K562 (cell line): Measurements from ENCODE around the gene KBTBD12. TPM values are rescaled to one million over a fixed set of nuclear protein-coding genes. Genes with fewer than 3 reads are reported as not detected.

ENCODE experiments used
- BMI1 ChIP-seq: fragments of 150-350 bp; IDR thresholded peaks from 2 replicates; pipeline ENCODE4 v1.6.1; 2014; ENCODE audit warnings: low read length
- CREM ChIP-seq: IDR thresholded peaks from 2 replicates; pipeline ENCODE4 v1.6.1; 2014; ENCODE audit warnings: antibody characterized with exemption, low read depth
- FUS ChIP-seq: fragments of 200-400 bp; formaldehyde crosslinking; optimal IDR thresholded peaks from 2 replicates; pipeline ENCODE3; 2017; ENCODE audit warnings: low read depth, low read length
- GTF2A2 ChIP-seq: IDR thresholded peaks from 2 replicates; pipeline ENCODE4 v1.6.1; 2016; ENCODE audit warnings: mild to moderate bottlenecking, missing genetic modification characterization, missing compliant biosample characterization
- HDAC2 ChIP-seq: fragments of 450-650 bp; IDR thresholded peaks from 2 replicates; pipeline ENCODE4 v1.6.1; 2016; ENCODE audit warnings: mild to moderate bottlenecking
- KAT2B ChIP-seq: IDR thresholded peaks from one replicate; pipeline ENCODE4 v1.6.1; 2012; ENCODE audit warnings: low read depth, mild to moderate bottlenecking, control low read depth, inconsistent platforms, low read length, moderate library complexity
- MED1 ChIP-seq: sonication (generic); formaldehyde crosslinking; IDR thresholded peaks from 2 replicates; pipeline ENCODE4 v1.8.1; 2023; ENCODE audit warnings: missing genetic modification reagents, borderline replicate concordance
- POLR2AphosphoS2 ChIP-seq: IDR thresholded peaks from 2 replicates; pipeline ENCODE4 v1.6.1; 2012; ENCODE audit warnings: low read length, improper control_type of control experiment
- PTRF ChIP-seq: fragments of 450-650 bp; IDR thresholded peaks from 2 replicates; pipeline ENCODE4 v1.6.1; 2016; ENCODE audit warnings: mild to moderate bottlenecking, missing genetic modification characterization, missing compliant biosample characterization
- SRSF3 ChIP-seq: fragments of 200-400 bp; formaldehyde crosslinking; IDR thresholded peaks from 2 replicates; pipeline ENCODE4 v1.6.1; 2016; ENCODE audit warnings: mild to moderate bottlenecking, low read length, moderate library complexity; ENCODE audit not compliant: insufficient read depth
- SRSF7 ChIP-seq: fragments of 200-400 bp; formaldehyde crosslinking; optimal IDR thresholded peaks from 2 replicates; pipeline ENCODE3; 2017; ENCODE audit warnings: mild to moderate bottlenecking, low read depth, low read length
- ZFPM2 ChIP-seq: fragments of 250-450 bp; sonication (Bioruptor Pico); IDR thresholded peaks from 2 replicates; pipeline ENCODE4 v1.5.1; 2022; ENCODE audit warnings: mild to moderate bottlenecking
- ZKSCAN8 ChIP-seq: fragments of 200-800 bp; sonication (Bioruptor generic); IDR thresholded peaks from 2 replicates; pipeline ENCODE4 v1.6.1; 2016; ENCODE audit warnings: missing genetic modification characterization, missing compliant biosample characterization
- polyA plus RNA-seq, 8 experiments: library from polyadenylated mRNA; depleted of rRNA in 4 of 8; stranded (reverse) in 5 of 8; unstranded in 3 of 8; fragments of >200 nt; fragmentation: Nextera tagmentation in 2 of 8; fragmentation: Illumina TruSeq in 1 of 8; extraction: Ambion mirVana in 2 of 8; extraction: Trizol in 1 of 8; gene quantifications; 2 replicates each; pipeline versions ENCODE4 v1.2.1 to v1.2.3, GENCODE V29; 2011 to 2014; ENCODE audit warnings: inconsistent platforms in 1 of 8, missing spikeins in 1 of 8
- total RNA-seq, 7 experiments: library from RNA; depleted of rRNA in 6 of 7; stranded (reverse); fragments of >200 nt in 6 of 7; fragmentation: Illumina TruSeq in 2 of 7; extraction: Trizol in 2 of 7; gene quantifications; 2 replicates each; pipeline versions ENCODE4 v1.2.1 to v1.2.3, GENCODE V29; 2011 to 2021; ENCODE audit warnings: low replicate concordance in 1 of 7
- TF ChIP-seq, protein P1 (sequence below): IDR thresholded peaks from 2 replicates; pipeline ENCODE4 v1.6.1; 2011; ENCODE audit warnings: borderline replicate concordance, low read depth, mild to moderate bottlenecking, moderate library complexity, low read length; ENCODE audit not compliant: insufficient read depth, poor library complexity, severe bottlenecking
- TF ChIP-seq, protein P2 (sequence below): fragments of 250-450 bp; sonication (Bioruptor Pico); IDR thresholded peaks from 2 replicates; pipeline ENCODE4 v1.8.0; 2022; ENCODE audit warnings: moderate library complexity, mild to moderate bottlenecking, inconsistent platforms
- TF ChIP-seq, protein P3 (sequence below): fragments of 250-450 bp; sonication (Bioruptor Pico); IDR thresholded peaks from 2 replicates; pipeline ENCODE4 v1.8.0; 2022; ENCODE audit warnings: inconsistent platforms, mild to moderate bottlenecking, moderate library complexity, borderline replicate concordance
- TF ChIP-seq, protein P4 (sequence below): fragments of 450-650 bp; IDR thresholded peaks from 2 replicates; pipeline ENCODE4 v1.6.1; 2018; ENCODE audit not compliant: partially characterized antibody
- TF ChIP-seq, protein P5 (sequence below), 2 experiments: fragments of 450-650 bp in 1 of 2; sonication (generic) in 1 of 2; formaldehyde crosslinking; conservative IDR thresholded peaks; 2 replicates each; pipeline versions ENCODE4 v1.4.0 to v1.8.1; 2020 to 2022; ENCODE audit warnings: mild to moderate bottlenecking in 1 of 2, missing genetic modification reagents in 1 of 2

KBTBD12 gene
- total and polyA plus RNA-seq, 9 of the 15 experiments (the other 6 are each of a cell fraction or from before 2014, with no cell fraction given): not detected

DNA sequence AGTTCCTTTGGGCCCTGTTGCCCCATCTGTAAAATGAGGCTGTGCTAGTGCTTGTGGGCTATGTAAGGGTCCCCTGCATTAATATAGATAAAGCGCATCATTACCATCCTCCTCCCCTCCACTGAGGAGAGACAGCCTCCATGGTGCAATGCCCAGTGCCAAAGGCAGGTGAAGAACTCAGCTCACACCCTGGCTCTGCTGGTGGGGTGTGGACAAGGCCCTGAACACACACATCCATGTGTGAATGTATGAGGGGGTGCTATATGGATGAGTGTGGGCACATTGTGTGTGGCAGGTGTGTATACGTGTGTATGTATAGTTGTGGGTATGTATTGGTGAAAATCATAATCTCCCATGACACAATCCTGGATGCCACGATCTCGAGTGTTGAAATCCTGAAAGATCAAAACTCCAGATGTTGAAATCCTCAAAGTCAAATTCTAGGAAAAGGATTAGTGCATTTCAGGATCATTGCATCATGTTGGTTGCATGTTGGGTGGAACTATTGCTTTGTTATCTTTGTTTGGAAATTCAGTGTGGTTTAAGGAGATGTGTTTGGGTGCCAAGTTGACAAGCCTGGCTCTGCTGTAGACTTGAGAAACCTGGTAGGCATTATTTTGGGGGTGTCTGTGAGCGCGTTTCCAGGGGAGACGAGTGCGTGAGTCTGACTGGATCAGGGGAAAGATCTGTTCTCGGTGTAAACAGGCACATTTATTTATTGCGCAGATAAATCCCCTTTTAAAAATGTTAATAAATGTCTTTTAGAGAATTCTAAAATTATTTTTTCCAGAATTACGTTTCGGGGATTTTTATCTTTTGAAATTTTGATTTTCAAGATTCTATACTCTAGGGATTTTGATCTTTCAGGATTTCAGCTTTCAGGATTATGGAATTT lies 95.2 kb downstream of the KBTBD12 start (continued):
- TF ChIP-seq, protein P1, sequence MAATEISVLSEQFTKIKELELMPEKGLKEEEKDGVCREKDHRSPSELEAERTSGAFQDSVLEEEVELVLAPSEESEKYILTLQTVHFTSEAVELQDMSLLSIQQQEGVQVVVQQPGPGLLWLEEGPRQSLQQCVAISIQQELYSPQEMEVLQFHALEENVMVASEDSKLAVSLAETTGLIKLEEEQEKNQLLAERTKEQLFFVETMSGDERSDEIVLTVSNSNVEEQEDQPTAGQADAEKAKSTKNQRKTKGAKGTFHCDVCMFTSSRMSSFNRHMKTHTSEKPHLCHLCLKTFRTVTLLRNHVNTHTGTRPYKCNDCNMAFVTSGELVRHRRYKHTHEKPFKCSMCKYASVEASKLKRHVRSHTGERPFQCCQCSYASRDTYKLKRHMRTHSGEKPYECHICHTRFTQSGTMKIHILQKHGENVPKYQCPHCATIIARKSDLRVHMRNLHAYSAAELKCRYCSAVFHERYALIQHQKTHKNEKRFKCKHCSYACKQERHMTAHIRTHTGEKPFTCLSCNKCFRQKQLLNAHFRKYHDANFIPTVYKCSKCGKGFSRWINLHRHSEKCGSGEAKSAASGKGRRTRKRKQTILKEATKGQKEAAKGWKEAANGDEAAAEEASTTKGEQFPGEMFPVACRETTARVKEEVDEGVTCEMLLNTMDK: no peak
- TF ChIP-seq, protein P2, sequence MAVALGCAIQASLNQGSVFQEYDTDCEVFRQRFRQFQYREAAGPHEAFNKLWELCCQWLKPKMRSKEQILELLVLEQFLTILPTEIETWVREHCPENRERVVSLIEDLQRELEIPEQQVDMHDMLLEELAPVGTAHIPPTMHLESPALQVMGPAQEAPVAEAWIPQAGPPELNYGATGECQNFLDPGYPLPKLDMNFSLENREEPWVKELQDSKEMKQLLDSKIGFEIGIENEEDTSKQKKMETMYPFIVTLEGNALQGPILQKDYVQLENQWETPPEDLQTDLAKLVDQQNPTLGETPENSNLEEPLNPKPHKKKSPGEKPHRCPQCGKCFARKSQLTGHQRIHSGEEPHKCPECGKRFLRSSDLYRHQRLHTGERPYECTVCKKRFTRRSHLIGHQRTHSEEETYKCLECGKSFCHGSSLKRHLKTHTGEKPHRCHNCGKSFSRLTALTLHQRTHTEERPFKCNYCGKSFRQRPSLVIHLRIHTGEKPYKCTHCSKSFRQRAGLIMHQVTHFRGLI: no peak
- TF ChIP-seq FUS (no peak), HDAC2 (0 out of 2 replicates have a peak, but pooled peaks have one; percentile 76), POLR2AphosphoS2 (no peak), PTRF (tag) (no peak), KAT2B (no peak), MED1 (CRISPR knock-in tag) (no peak), ZKSCAN8 (no peak; the same call in 1 of the 2 replicates), ZFPM2 (CRISPR knock-in tag) (no peak), SRSF3 (no peak), BMI1 (no peak), GTF2A2 (tag) (no peak), CREM (no peak), SRSF7 (no peak)
- TF ChIP-seq, protein P3, sequence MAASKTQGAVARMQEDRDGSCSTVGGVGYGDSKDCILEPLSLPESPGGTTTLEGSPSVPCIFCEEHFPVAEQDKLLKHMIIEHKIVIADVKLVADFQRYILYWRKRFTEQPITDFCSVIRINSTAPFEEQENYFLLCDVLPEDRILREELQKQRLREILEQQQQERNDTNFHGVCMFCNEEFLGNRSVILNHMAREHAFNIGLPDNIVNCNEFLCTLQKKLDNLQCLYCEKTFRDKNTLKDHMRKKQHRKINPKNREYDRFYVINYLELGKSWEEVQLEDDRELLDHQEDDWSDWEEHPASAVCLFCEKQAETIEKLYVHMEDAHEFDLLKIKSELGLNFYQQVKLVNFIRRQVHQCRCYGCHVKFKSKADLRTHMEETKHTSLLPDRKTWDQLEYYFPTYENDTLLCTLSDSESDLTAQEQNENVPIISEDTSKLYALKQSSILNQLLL: no peak
- TF ChIP-seq, protein P4, sequence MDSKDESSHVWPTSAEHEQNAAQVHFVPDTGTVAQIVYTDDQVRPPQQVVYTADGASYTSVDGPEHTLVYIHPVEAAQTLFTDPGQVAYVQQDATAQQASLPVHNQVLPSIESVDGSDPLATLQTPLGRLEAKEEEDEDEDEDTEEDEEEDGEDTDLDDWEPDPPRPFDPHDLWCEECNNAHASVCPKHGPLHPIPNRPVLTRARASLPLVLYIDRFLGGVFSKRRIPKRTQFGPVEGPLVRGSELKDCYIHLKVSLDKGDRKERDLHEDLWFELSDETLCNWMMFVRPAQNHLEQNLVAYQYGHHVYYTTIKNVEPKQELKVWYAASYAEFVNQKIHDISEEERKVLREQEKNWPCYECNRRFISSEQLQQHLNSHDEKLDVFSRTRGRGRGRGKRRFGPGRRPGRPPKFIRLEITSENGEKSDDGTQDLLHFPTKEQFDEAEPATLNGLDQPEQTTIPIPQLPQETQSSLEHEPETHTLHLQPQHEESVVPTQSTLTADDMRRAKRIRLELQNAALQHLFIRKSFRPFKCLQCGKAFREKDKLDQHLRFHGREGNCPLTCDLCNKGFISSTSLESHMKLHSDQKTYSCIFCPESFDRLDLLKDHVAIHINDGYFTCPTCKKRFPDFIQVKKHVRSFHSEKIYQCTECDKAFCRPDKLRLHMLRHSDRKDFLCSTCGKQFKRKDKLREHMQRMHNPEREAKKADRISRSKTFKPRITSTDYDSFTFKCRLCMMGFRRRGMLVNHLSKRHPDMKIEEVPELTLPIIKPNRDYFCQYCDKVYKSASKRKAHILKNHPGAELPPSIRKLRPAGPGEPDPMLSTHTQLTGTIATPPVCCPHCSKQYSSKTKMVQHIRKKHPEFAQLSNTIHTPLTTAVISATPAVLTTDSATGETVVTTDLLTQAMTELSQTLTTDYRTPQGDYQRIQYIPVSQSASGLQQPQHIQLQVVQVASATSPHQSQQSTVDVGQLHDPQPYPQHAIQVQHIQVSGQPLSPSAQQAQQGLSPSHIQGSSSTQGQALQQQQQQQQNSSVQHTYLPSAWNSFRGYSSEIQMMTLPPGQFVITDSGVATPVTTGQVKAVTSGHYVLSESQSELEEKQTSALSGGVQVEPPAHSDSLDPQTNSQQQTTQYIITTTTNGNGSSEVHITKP: no peak
- TF ChIP-seq, protein P5, sequence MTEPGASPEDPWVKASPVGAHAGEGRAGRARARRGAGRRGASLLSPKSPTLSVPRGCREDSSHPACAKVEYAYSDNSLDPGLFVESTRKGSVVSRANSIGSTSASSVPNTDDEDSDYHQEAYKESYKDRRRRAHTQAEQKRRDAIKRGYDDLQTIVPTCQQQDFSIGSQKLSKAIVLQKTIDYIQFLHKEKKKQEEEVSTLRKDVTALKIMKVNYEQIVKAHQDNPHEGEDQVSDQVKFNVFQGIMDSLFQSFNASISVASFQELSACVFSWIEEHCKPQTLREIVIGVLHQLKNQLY (CRISPR knock-in tag; conservative IDR thresholded peaks at IDR 0.05): no peak
